Large intestine (tissue), 3 donors: ENCODE data around the gene SHKBP1. TPM values are rescaled to one million over a fixed set of nuclear protein-coding genes. Genes with fewer than 3 reads are reported as not detected.

Source experiments
- DNase-seq, 2 donors: peaks; one replicate each; pipeline versions ENCODE4 v3.0.0 to v3.0.0-alpha.2; 2013
- H3K27ac ChIP-seq: one replicate; pipeline ENCODE4 v1.5.1; 2013; ENCODE audit warnings: low read length
- H3K27me3 ChIP-seq: 2 replicates; pipeline ENCODE4 v1.6.1; 2013; ENCODE audit warnings: low read length; ENCODE audit not compliant: control insufficient read depth, insufficient read depth
- H3K36me3 ChIP-seq: 2 replicates; pipeline ENCODE4 v1.6.1; 2013; ENCODE audit warnings: low read length; ENCODE audit not compliant: control insufficient read depth, insufficient read depth
- H3K4me1 ChIP-seq: one replicate; pipeline ENCODE4 v1.6.1; 2013; ENCODE audit warnings: low read length; ENCODE audit not compliant: control insufficient read depth, insufficient read depth
- H3K4me3 ChIP-seq: one replicate; pipeline ENCODE4 v1.5.1; 2013; ENCODE audit warnings: low read length
- H3K9me3 ChIP-seq: one replicate; pipeline ENCODE4 v1.6.1; 2013; ENCODE audit warnings: mild to moderate bottlenecking, low read depth, low read length, moderate library complexity; ENCODE audit not compliant: control insufficient read depth
- WGBS: methylation state at CpG from one replicate; pipeline ENCODE4 v1.1.5; 2013; ENCODE audit warnings: low lambda C conversion rate; ENCODE audit not compliant: insufficient coverage; 5-methylcytosine and 5-hydroxymethylcytosine counted together
- polyA plus RNA-seq: library from polyadenylated mRNA; unstranded; fragments of 120-200 nt; gene quantifications from one replicate; pipeline ENCODE4 v1.2.1, GENCODE V29; 2013

The SHKBP1 gene
- polyA plus RNA-seq, 1 donor = 27.8 TPM

DNA sequence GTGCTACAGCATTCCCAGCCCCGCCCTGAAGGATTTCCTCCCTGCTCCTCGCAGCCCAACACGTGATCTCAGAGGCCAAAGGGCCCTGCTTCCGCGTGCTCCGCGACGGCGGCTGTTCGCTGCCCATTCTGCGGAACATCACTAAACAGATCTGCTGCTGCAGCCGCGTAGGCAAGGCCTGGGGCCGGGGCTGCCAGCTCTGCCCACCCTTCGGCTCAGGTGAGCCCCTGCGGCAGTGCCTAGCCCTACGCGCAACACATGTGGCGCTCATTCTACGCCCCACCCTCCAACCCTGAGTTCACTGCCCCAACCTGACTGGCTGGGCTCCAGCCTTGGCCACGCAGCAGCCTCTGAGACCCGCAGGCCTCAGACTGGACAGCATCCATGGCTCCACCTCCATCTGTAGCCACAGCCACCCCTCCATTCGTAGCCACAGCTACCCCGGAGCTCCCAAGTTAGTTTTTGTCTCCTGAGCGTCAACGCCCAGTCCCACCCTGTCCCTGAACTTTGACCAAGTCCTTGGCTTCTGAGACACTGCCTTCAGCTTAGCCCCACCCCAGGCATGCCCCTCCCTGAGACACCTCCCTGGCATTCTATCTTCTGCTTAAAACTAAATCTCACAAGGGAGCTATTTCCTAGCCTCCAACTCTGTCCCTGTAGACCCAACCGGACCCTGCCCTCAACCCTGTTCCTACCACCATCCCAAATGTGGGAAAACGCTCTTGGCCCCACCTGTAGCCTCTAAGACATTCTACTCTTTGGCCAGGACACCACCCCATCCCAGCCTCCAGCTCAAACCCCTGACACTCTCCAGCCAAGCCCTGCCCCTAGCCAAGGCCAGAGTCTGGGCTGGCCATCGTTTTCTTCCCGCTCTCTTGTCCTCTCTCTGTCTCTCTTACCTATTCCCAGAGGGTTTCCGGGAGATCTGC, 30.9 kb downstream of the SHKBP1 start:
- no CpG with 5 or more reads among the region's 31 CpGs for WGBS
- H3K36me3 ChIP-seq = peaks cover 3% of the 10 kb centered on the region
- no peak overlapping the region for H3K4me3 ChIP-seq
- H3K4me1 ChIP-seq = peaks cover 62% of the 10 kb centered on the region
- no peak overlapping the region for H3K27ac ChIP-seq
- DNase-seq = peak in 1 of 2 donors; percentile 68
- H3K27me3 ChIP-seq = no peaks in the 10 kb centered on the region
- H3K9me3 ChIP-seq = peaks cover 5% of the 10 kb centered on the region

DNA sequence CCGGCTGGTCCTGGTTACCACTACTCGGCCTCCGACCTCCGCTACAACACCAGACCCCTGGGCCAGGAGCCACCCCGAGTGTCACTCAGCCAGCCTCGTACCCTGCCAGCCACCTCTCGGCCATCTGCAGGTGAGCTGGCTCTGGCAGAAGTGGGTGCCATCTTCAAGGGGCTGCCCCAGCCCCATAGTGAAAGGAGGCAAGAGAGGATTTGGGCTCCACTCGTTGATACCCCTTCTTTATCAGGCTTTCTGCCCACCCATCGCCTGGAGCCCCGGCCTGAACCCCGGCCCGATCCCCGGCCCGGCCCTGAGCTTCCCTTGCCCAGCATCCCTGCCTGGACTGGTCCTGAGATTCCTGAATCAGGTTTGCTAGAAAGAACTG, 31.6 kb downstream of the SHKBP1 start:
- no peak for DNase-seq
- no CpG with 5 or more reads among the region's 14 CpGs for WGBS
- Histone ChIP-seq H3K27ac (no peak overlapping the region), H3K36me3 (peaks cover 3% of the 10 kb centered on the region), H3K4me1 (peaks cover 56% of the 10 kb centered on the region), H3K9me3 (peaks cover 9% of the 10 kb centered on the region), H3K4me3 (no peak overlapping the region), H3K27me3 (no peaks in the 10 kb centered on the region)

DNA sequence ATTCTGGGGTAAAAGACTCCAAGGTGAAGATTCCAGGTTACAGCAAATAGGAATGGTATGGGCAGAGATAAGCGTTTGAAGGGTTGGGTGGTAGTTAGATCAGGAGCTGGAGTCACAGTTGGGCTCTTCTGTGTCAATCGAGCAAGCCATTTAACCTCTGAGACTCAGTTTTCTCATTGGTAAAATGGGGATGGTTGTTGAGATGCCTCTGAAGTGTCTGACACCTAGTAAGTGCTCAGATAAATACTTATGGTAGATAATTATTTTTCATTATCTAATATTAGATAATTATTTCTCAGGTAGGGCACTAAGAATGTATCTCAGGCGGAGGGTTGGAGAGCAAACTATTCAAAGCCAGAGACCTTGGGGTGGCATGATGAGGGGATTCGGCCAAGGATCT, 32.3 kb downstream of the SHKBP1 start:
- Histone ChIP-seq H3K27ac (no peak overlapping the region), H3K36me3 (peaks cover 3% of the 10 kb centered on the region), H3K27me3 (no peaks in the 10 kb centered on the region), H3K9me3 (peaks cover 11% of the 10 kb centered on the region), H3K4me3 (peak overlapping the region; percentile 55), H3K4me1 (peaks cover 56% of the 10 kb centered on the region)
- WGBS = 80% methylated on average over 1 of the region's 4 CpGs
- DNase-seq = no peak

DNA sequence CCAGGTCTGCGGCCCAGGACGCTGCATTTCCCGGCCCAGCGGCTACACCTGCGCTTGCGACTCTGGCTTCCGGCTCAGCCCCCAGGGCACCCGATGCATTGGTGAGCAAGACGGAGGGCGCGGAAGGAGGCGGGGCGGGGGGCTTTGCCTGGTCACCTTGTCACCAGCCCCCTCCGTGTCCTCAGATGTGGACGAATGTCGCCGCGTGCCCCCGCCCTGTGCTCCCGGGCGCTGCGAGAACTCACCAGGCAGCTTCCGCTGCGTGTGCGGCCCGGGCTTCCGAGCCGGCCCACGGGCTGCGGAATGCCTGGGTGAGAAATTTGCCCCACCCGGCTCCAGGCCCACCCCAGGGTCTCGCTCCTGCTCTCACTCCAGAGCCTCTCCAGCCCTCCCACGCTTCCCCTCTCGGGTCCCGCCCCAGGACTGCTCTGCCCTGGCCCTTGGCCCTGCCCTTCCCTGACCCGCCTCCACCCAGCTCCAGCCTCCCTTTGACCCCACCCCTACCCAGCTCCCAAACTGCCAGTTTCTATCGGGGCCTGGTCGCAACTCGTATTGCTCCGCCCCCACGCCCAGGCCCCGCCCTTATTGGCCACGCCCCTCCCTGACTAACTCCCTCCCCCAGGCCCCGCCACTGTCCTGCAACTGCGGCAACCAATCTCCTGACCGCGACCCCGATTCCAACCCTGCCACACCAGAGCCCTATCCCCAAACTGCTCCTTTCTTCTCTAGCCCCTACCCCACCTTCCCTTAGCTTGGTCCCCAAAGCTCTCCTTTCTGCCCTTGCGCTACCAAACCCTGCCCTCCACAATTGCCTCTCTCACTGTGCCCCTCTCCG, 33.1 kb downstream of the SHKBP1 start:
- Histone ChIP-seq H3K27me3 (no peaks in the 10 kb centered on the region), H3K4me1 (peaks cover 55% of the 10 kb centered on the region), H3K9me3 (peaks cover 11% of the 10 kb centered on the region), H3K27ac (peak overlapping the region; percentile 7), H3K36me3 (peaks cover 3% of the 10 kb centered on the region), H3K4me3 (peak overlapping the region; percentile 55)
- DNase-seq = peak; percentile 74 to 92
- WGBS = no CpG with 5 or more reads among the region's 50 CpGs

DNA sequence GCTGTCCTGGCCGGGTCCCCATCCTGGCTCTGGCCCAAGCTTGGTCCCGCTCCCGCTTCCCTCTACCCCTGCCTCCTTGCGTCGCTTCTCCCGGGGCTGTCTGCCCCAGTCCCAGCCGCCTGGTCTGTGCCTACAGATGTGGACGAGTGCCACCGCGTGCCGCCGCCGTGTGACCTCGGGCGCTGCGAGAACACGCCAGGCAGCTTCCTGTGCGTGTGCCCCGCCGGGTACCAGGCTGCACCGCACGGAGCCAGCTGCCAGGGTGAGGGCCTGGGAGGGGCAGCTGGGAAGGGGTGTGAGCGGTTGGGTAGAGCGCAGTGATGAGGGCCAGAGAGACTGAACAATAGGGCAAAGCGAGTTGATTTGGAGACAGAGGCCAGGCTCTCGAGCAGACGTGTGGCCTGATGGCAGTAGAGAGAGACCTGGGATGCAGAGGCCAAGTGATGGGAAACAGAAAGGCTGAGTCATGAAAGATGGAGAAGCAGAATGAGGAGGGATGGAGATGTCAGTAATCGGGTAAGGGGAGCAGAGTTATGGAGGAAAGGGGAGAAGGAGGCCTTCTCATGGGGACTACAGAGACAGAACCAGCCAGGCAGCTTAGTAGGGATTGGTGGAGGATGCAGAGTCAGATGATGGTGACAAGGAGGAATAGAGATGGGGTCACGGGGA, 33.9 kb downstream of the SHKBP1 start:
- peaks cover 3% of the 10 kb centered on the region for H3K36me3 ChIP-seq
- DNase-seq = peak in 1 of 2 donors; percentile 52
- H3K4me3 ChIP-seq = no peak overlapping the region
- peak overlapping the region; percentile 7 for H3K27ac ChIP-seq
- peaks cover 53% of the 10 kb centered on the region for H3K4me1 ChIP-seq
- no peaks in the 10 kb centered on the region for H3K27me3 ChIP-seq
- H3K9me3 ChIP-seq = peaks cover 11% of the 10 kb centered on the region
- WGBS = 30% methylated on average over 2 of the region's 29 CpGs

DNA sequence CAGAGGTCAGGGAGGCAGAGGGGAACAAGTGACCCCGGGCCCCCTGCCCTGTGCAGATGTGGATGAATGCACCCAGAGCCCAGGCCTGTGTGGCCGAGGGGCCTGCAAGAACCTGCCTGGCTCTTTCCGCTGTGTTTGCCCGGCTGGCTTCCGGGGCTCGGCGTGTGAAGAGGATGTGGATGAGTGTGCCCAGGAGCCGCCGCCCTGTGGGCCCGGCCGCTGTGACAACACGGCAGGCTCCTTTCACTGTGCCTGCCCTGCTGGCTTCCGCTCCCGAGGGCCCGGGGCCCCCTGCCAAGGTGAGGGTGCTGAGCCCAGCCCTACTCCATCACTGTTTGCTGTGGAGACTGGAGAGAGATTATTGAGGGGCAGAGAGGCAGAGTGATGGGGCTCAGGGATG, 34.4 kb downstream of the SHKBP1 start:
- Histone ChIP-seq H3K36me3 (peaks cover 6% of the 10 kb centered on the region), H3K4me3 (no peak overlapping the region), H3K4me1 (peaks cover 49% of the 10 kb centered on the region), H3K27me3 (no peaks in the 10 kb centered on the region), H3K27ac (no peak overlapping the region), H3K9me3 (peaks cover 11% of the 10 kb centered on the region)
- no peak for DNase-seq
- WGBS = no CpG with 5 or more reads among the region's 15 CpGs

DNA sequence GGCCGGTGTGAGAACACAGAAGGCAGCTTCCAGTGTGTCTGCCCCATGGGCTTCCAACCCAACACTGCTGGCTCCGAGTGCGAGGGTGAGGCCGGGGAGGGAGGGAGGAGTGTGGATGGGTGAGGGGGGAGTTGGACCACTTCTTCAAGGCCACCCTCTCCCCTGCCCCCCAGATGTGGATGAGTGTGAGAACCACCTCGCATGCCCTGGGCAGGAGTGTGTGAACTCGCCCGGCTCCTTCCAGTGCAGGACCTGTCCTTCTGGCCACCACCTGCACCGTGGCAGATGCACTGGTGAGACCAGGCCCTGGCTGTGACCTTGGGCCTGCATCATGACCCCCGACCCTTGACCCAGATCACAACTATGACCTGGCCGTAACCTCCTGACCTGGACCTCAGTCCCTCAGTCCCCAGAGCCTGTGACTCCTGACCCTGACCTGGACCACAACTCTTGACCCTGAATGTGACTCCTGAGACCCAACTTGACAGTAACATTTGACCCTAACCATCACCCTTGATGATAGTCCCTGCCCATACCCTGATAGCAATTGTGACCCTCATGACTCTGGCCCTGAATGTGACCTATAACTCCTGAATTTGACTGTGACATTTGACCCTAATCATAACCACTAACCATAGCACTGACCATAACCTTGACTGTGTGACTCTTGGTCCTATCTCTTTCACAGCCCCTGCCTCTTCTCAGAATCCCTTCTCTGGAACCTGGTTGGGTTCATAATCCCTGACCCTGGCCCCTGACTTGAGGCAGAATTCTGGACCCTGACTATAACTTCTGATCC, 35.4 kb downstream of the SHKBP1 start:
- DNase-seq = no peak
- no CpG with 5 or more reads among the region's 10 CpGs for WGBS
- H3K27me3 ChIP-seq = no peaks in the 10 kb centered on the region
- peaks cover 40% of the 10 kb centered on the region for H3K4me1 ChIP-seq
- H3K27ac ChIP-seq = no peak overlapping the region
- H3K4me3 ChIP-seq = no peak overlapping the region
- H3K36me3 ChIP-seq = peaks cover 13% of the 10 kb centered on the region
- H3K9me3 ChIP-seq = peaks cover 11% of the 10 kb centered on the region

DNA sequence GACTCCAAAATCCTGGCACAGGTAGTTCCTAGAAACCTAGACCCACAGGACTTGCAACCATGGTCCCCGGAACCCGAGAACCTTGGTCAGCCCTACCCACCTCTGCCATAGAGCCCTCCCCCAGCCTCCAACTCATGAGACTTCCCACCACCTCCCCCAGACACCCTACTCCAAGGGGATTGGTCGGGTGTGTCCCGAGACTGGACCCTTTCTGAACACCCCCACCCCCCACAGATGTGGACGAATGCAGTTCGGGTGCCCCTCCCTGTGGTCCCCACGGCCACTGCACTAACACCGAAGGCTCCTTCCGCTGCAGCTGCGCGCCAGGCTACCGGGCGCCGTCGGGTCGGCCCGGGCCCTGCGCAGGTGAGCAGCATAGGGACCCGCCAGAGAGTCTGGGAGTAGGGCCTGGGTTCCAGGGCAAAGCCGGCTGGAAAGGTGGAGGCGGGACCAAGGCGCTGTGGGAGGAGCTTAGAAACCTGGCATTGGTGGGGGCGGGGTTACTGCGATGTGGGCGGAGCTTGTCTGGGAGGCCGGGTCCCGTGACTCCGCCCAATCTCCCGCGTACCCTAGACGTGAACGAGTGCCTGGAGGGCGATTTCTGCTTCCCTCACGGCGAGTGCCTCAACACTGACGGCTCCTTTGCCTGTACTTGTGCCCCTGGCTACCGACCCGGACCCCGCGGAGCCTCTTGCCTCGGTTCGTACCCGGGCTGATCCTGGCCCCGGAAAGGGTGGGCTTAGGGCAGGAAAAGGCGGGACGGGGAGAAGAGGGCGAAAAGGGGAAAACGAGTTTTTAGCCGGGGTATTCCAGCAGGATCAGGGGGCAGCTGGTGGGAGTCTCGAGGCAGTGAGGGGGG, 36.4 kb downstream of the SHKBP1 start:
- peak overlapping the region; percentile 71 for H3K27ac ChIP-seq
- no peak for DNase-seq
- H3K4me3 ChIP-seq = peak overlapping the region; percentile 55
- peaks cover 16% of the 10 kb centered on the region for H3K36me3 ChIP-seq
- peaks cover 6% of the 10 kb centered on the region for H3K9me3 ChIP-seq
- WGBS = no CpG with 5 or more reads among the region's 50 CpGs
- peaks cover 31% of the 10 kb centered on the region for H3K4me1 ChIP-seq
- H3K27me3 ChIP-seq = no peaks in the 10 kb centered on the region
